Measurements from ENCODE around the gene MEGF8.

DNA sequence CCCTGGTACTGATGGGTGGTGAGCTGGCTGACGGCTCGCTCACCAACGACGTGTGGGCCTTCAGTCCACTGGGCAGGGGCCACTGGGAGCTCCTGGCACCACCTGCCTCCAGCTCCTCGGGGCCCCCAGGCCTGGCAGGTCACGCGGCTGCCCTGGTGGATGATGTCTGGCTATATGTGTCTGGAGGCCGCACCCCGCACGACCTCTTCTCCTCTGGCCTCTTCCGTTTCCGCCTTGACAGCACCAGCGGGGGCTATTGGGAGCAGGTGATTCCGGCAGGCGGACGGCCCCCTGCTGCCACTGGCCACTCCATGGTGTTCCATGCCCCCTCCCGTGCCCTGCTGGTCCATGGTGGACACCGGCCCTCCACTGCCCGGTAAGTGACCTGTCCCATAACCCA lies 10.5 kb downstream of the MEGF8 start:
- TF ChIP-seq, protein P1, sequence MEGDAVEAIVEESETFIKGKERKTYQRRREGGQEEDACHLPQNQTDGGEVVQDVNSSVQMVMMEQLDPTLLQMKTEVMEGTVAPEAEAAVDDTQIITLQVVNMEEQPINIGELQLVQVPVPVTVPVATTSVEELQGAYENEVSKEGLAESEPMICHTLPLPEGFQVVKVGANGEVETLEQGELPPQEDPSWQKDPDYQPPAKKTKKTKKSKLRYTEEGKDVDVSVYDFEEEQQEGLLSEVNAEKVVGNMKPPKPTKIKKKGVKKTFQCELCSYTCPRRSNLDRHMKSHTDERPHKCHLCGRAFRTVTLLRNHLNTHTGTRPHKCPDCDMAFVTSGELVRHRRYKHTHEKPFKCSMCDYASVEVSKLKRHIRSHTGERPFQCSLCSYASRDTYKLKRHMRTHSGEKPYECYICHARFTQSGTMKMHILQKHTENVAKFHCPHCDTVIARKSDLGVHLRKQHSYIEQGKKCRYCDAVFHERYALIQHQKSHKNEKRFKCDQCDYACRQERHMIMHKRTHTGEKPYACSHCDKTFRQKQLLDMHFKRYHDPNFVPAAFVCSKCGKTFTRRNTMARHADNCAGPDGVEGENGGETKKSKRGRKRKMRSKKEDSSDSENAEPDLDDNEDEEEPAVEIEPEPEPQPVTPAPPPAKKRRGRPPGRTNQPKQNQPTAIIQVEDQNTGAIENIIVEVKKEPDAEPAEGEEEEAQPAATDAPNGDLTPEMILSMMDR (IDR thresholded peaks at IDR 0.05; ENCODE audit: insufficient read depth, low read length, poor library complexity, severe bottlenecking), result no peak
- no peak for TF ChIP-seq EZH2phosphoT487 (conservative IDR thresholded peaks at IDR 0.05; ENCODE audit: low read length)
